H1 (cell line): ENCODE results near the gene MSI2. TPM values are rescaled to one million over a fixed set of nuclear protein-coding genes. Genes with fewer than 3 reads are reported as not detected.
A peak's percentile ranks its signal among the peaks of the same experiment; 100 is the strongest.

Experiments used
- CTCF ChIA-PET: fragments of 300-600 bp; sonication (Branson Sonifier 250); formaldehyde crosslinking; loops from one replicate; lab custom pipeline; 2021; ENCODE audit not compliant: partially characterized antibody; lab: Charles Lee
- POLR2A ChIA-PET: fragments of 300-600 bp; sonication (Branson Sonifier 250); formaldehyde crosslinking; loops from one replicate; lab custom pipeline; 2021; ENCODE audit warnings: inconsistent platforms; ENCODE audit not compliant: partially characterized antibody; lab: Charles Lee
- DNase-seq, 2 experiments: peaks; one replicate each; pipeline versions ENCODE4 v3.0.0 to v3.0.0-alpha.2; 2010 to 2022; ENCODE audit warnings: low spot score in 2 of 2, low read depth in 1 of 2, mixed read lengths in 1 of 2
- FAIRE-seq: peaks from 2 replicates; lab custom pipeline; 2011; peaks lifted over from hg19 to GRCh38; lab: Jason Lieb, UNC
- H2AFZ ChIP-seq: 2 replicates; pipeline ENCODE4 v1.8.1; 2012; ENCODE audit warnings: low read length, inconsistent platforms
- H2AK5ac ChIP-seq: 2 replicates; pipeline ENCODE4 v1.6.1; 2013; ENCODE audit warnings: low read depth, low read length
- H2BK120ac ChIP-seq: replicated peaks from 2 replicates; pipeline ENCODE3; 2013; ENCODE audit warnings: low read depth, low read length, inconsistent platforms
- H2BK12ac ChIP-seq: 2 replicates; pipeline ENCODE4 v1.6.1; 2013; ENCODE audit warnings: low read depth, low read length
- H2BK15ac ChIP-seq: 2 replicates; pipeline ENCODE4 v1.6.1; 2013; ENCODE audit warnings: low read length
- H2BK20ac ChIP-seq: 2 replicates; pipeline ENCODE4 v1.6.1; 2013; ENCODE audit warnings: low read length
- H2BK5ac ChIP-seq: 2 replicates; pipeline ENCODE4 v1.6.1; 2013; ENCODE audit warnings: low read depth, low read length
- H3K14ac ChIP-seq: 2 replicates; pipeline ENCODE4 v1.6.1; 2013; ENCODE audit warnings: inconsistent platforms; ENCODE audit not compliant: insufficient read length
- H3K18ac ChIP-seq: 2 replicates; pipeline ENCODE4 v1.6.1; 2013; ENCODE audit warnings: low read length; ENCODE audit errors: extremely low read depth
- H3K23ac ChIP-seq: 2 replicates; pipeline ENCODE4 v1.6.1; 2013; ENCODE audit warnings: inconsistent platforms; ENCODE audit not compliant: insufficient read length
- H3K23me2 ChIP-seq: 2 replicates; pipeline ENCODE4 v1.6.1; 2013; ENCODE audit warnings: low read depth, low read length
- H3K27ac ChIP-seq: 2 replicates; pipeline ENCODE4 v1.6.1; 2011; ENCODE audit warnings: low read depth, low read length, inconsistent platforms
- H3K27me3 ChIP-seq, 4 experiments: replicated peaks in 1 of 4; 1 replicate in 1 of 4; 2 replicates in 3 of 4; pipeline versions ENCODE4 v1.6.1 to v1.8.1; 2011 to 2013; ENCODE audit warnings: low read length in 3 of 4, mild to moderate bottlenecking in 3 of 4, inconsistent platforms in 2 of 4, mixed read lengths in 2 of 4, moderate library complexity in 1 of 4; ENCODE audit not compliant: control insufficient read depth in 3 of 4, insufficient read depth in 3 of 4; ENCODE audit errors: extremely low read depth in 1 of 4
- H3K36me3 ChIP-seq, 4 experiments: 2 replicates each; pipeline versions ENCODE4 v1.6.1 to v1.8.1; 2011 to 2013; ENCODE audit warnings: mild to moderate bottlenecking in 4 of 4, low read length in 3 of 4, moderate library complexity in 2 of 4, control low read depth in 1 of 4, inconsistent platforms in 1 of 4; ENCODE audit not compliant: insufficient read depth in 4 of 4, control insufficient read depth in 2 of 4
- H3K4ac ChIP-seq: replicated peaks from 2 replicates; pipeline ENCODE3; 2013; ENCODE audit warnings: low read length, low read depth, mixed read lengths, inconsistent platforms; ENCODE audit not compliant: insufficient read length
- H3K4me1 ChIP-seq, 4 experiments: replicated peaks in 1 of 4; 1 replicate in 1 of 4; 2 replicates in 3 of 4; pipeline versions ENCODE4 v1.6.1 to v1.8.1; 2011 to 2013; ENCODE audit warnings: low read length in 3 of 4, inconsistent platforms in 2 of 4, mixed read lengths in 1 of 4; ENCODE audit not compliant: insufficient read depth in 4 of 4, control insufficient read depth in 3 of 4
- H3K4me2 ChIP-seq, 2 experiments: 2 replicates each; pipeline versions ENCODE4 v1.6.1 to v1.8.1; 2011 to 2013; ENCODE audit warnings: low read depth in 2 of 2, low read length in 2 of 2, control low read depth in 1 of 2, inconsistent platforms in 1 of 2, mild to moderate bottlenecking in 1 of 2; ENCODE audit not compliant: insufficient read depth in 1 of 2
- H3K4me3 ChIP-seq, 4 experiments: fragments of 200-600, 300-600 bp in 1 of 4; sonication (generic), shearing (Covaris generic), sonication (Bioruptor Twin) in 1 of 4; 2 replicates each; pipeline versions ENCODE4 v1.5.1 to v1.8.1; 2011 to 2016; ENCODE audit warnings: low read length in 4 of 4, low read depth in 3 of 4, control low read depth in 2 of 4, inconsistent platforms in 2 of 4, mild to moderate bottlenecking in 2 of 4, mixed read lengths in 1 of 4, moderate library complexity in 1 of 4; ENCODE audit not compliant: insufficient read depth in 2 of 4; ENCODE audit errors: extremely low read depth in 1 of 4
- H3K56ac ChIP-seq: replicated peaks from 2 replicates; pipeline ENCODE3; 2013; ENCODE audit warnings: low read depth, mild to moderate bottlenecking, mixed read lengths, low read length, inconsistent platforms; ENCODE audit not compliant: insufficient read length
- H3K79me1 ChIP-seq: 2 replicates; pipeline ENCODE4 v1.6.1; 2013; ENCODE audit warnings: low read depth, low read length, control low read depth
- H3K79me2 ChIP-seq, 2 experiments: 2 replicates each; pipeline versions ENCODE4 v1.6.1 to v1.8.1; 2012 to 2013; ENCODE audit warnings: low read length in 2 of 2, mild to moderate bottlenecking in 2 of 2, inconsistent platforms in 1 of 2; ENCODE audit not compliant: insufficient read depth in 2 of 2, control insufficient read depth in 1 of 2
- H3K9ac ChIP-seq, 4 experiments: replicated peaks in 1 of 4; 1 replicate in 1 of 4; 2 replicates in 3 of 4; pipeline versions ENCODE4 v1.6.1 to v1.8.1; 2011 to 2013; ENCODE audit warnings: low read depth in 3 of 4, low read length in 3 of 4, control low read depth in 2 of 4, mild to moderate bottlenecking in 2 of 4, moderate library complexity in 2 of 4, inconsistent platforms in 1 of 4; ENCODE audit errors: extremely low read depth in 1 of 4
- H3K9me3 ChIP-seq, 2 experiments: 2 replicates each; pipeline versions ENCODE4 v1.6.1 to v1.8.1; 2012 to 2013; ENCODE audit warnings: mild to moderate bottlenecking in 2 of 2, moderate library complexity in 2 of 2, control low read depth in 1 of 2, inconsistent platforms in 1 of 2, low read depth in 1 of 2, low read length in 1 of 2, mixed read lengths in 1 of 2; ENCODE audit not compliant: insufficient read depth in 2 of 2
- H4K20me1 ChIP-seq, 2 experiments: replicated peaks in 1 of 2; 2 replicates each; pipeline versions ENCODE3 to v1.8.1; 2011 to 2013; ENCODE audit warnings: inconsistent platforms in 2 of 2, low read length in 2 of 2, mild to moderate bottlenecking in 1 of 2; ENCODE audit not compliant: insufficient read depth in 2 of 2, control insufficient read depth in 1 of 2
- H4K5ac ChIP-seq: 2 replicates; pipeline ENCODE4 v1.6.1; 2013; ENCODE audit warnings: low read length, low read depth, mixed read lengths, inconsistent platforms; ENCODE audit not compliant: insufficient read length
- H4K8ac ChIP-seq: 2 replicates; pipeline ENCODE4 v1.8.0; 2013; ENCODE audit warnings: mild to moderate bottlenecking, moderate library complexity, low read length, inconsistent platforms; ENCODE audit not compliant: insufficient read depth; ENCODE audit errors: extremely low read depth
- H4K91ac ChIP-seq: replicated peaks from 2 replicates; pipeline ENCODE3; 2013; ENCODE audit warnings: low read length, mixed read lengths, inconsistent platforms; ENCODE audit not compliant: insufficient read length
- BACH1 ChIP-seq: IDR thresholded peaks from 2 replicates; pipeline ENCODE4 v1.6.1; 2012; ENCODE audit warnings: low read length, improper control_type of control experiment
- CBX5 ChIP-seq: fragments of 300-800, 300-1000 bp; sonication (generic); IDR thresholded peaks from 2 replicates; pipeline ENCODE4 v1.7.1; 2016; ENCODE audit warnings: antibody characterized with exemption, low read length, low read depth
- CBX8 ChIP-seq: fragments of 300-800, 300-1000 bp; sonication (generic); IDR thresholded peaks from 2 replicates; pipeline ENCODE4 v1.7.1; 2016; ENCODE audit warnings: low read depth, low read length, borderline replicate concordance
- CEBPB ChIP-seq: IDR thresholded peaks from 2 replicates; pipeline ENCODE4 v1.6.1; 2012; ENCODE audit warnings: low read depth, low read length
- GABPA ChIP-seq: IDR thresholded peaks from 2 replicates; pipeline ENCODE4 v1.6.1; 2011; ENCODE audit warnings: mild to moderate bottlenecking, low read length, moderate library complexity, borderline replicate concordance; ENCODE audit not compliant: insufficient read depth
- HDAC2 ChIP-seq, 2 experiments: fragments of 300-600 bp in 1 of 2; sonication (generic) in 1 of 2; IDR thresholded peaks; 2 replicates each; pipeline ENCODE4 v1.6.1; 2011 to 2012; ENCODE audit warnings: low read depth in 2 of 2, low read length in 2 of 2, mild to moderate bottlenecking in 2 of 2, moderate library complexity in 2 of 2, borderline replicate concordance in 1 of 2, inconsistent platforms in 1 of 2
- NRF1 ChIP-seq: IDR thresholded peaks from 2 replicates; pipeline ENCODE4 v1.6.1; 2011; ENCODE audit warnings: mild to moderate bottlenecking, low read depth, low read length, improper control_type of control experiment
- RBBP5 ChIP-seq: IDR thresholded peaks from 2 replicates; pipeline ENCODE4 v1.7.1; 2012; ENCODE audit warnings: low read depth, mild to moderate bottlenecking, inconsistent platforms, low read length, moderate library complexity, borderline replicate concordance
- SAP30 ChIP-seq: fragments of 300-600 bp; sonication (generic); IDR thresholded peaks from 2 replicates; pipeline ENCODE4 v1.7.1; 2012; ENCODE audit warnings: low read length, moderate library complexity, mild to moderate bottlenecking, inconsistent platforms; ENCODE audit not compliant: insufficient read depth, insufficient replicate concordance
- SIRT6 ChIP-seq: IDR thresholded peaks from one replicate; pipeline ENCODE4 v1.7.1; 2012; ENCODE audit warnings: low read length, inconsistent platforms
- SUZ12 ChIP-seq: fragments of 200-600 bp; sonication (generic); IDR thresholded peaks from 2 replicates; pipeline ENCODE4 v1.6.1; 2012; ENCODE audit warnings: mild to moderate bottlenecking, inconsistent platforms, low read length, moderate library complexity, mixed read lengths
- TBP ChIP-seq: IDR thresholded peaks from 2 replicates; pipeline ENCODE4 v1.6.1; 2011; ENCODE audit warnings: low read depth, low read length, improper control_type of control experiment
- WGBS, 2 experiments: shearing (Covaris generic) in 1 of 2; methylation state at CpG; one replicate each; pipeline versions ENCODE4 v1.1.6 to v1.1.7; 2013 to 2015; ENCODE audit warnings: low lambda C conversion rate in 2 of 2, mixed read lengths in 2 of 2, inconsistent platforms in 1 of 2, low coverage in 1 of 2, missing lambda C conversion rate in 1 of 2; ENCODE audit not compliant: insufficient replicate concordance in 2 of 2, insufficient coverage in 1 of 2, insufficient read length in 1 of 2; ENCODE audit errors: extremely low coverage in 1 of 2, missing lambda C conversion rate in 1 of 2; 5-methylcytosine and 5-hydroxymethylcytosine counted together
- polyA plus RNA-seq, 7 experiments: library from polyadenylated mRNA; depleted of rRNA in 3 of 7; stranded (reverse) in 5 of 7; unstranded in 2 of 7; fragments of >200 nt in 5 of 7; fragments of 200-250 nt in 2 of 7; gene quantifications; 1 replicate in 5 of 7; 2 replicates in 1 of 7; 4 replicates in 1 of 7; pipeline versions ENCODE4 v1.2.1 to v1.2.3, GENCODE V29; 2011 to 2013; ENCODE audit warnings: missing spikeins in 2 of 7, mixed read lengths in 2 of 7
- total RNA-seq: library from RNA; stranded (reverse); fragmentation: NEBNext Ultra II Directional; extraction: Animal tissue kit (Norgen Biotek cat#: 25700); gene quantifications from 2 replicates; pipeline ENCODE4 v1.2.1, GENCODE V29; 2021

MSI2 gene
- total and polyA plus RNA-seq, 2 of the 8 experiments (the other 6 are each of a cell fraction or from before 2014, with no cell fraction given) = 36.7 to 80.6 TPM

DNA sequence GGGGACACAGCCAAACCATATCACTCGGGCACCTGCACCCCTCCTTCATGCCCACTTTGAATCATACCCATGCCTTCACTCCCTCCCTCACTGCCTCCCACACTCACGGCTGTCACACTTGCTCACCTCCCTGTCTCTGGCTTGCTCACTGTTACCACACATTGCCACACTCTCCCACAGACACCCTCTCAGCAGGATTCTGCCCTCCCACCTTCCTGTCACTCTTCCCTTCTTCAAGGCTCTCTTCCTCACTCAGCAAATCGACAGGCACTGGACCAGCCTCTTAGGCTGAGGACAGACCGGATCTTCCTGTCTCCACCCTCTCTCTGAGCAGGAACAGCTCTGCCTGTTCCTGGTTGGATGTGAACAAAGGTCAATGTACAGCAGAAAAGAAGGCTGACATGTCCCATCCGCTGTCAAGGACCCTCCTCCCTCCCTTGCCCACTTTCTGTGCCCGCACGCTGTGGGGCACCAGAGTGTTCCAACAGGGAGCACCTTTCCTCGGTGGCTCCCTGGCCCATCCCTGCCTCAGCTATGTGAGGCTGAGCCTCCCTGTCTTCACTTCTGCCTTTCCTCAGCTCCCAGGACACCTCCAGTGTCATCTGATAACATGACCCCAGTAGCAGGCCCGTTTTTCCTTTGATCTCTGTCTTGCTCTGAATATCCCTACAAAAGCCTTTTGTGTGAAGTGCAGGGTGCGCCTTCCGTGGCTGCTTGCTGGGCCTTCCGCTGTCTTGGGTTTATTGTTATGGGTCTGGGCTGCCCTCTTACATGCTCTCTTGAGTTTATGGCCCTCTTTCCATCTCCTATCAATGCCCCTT lies 441.8 kb downstream of the MSI2 start:
- H3K4me3 ChIP-seq = no peak overlapping the region
- H3K23ac ChIP-seq = no peak overlapping the region
- peak overlapping the region; percentile 34; the same call in 1 of the 2 replicates for H2BK20ac ChIP-seq
- no peak overlapping the region for H4K8ac ChIP-seq
- CTCF ChIA-PET = interaction anchor here (1.6 to 2.7 kb wide), 2 partner anchors 10 to 26 kb away, joined by 4 to 12 read pairs; no protein-coding TSS in a partner anchor
- WGBS, 2 experiments = 80% methylated on average over 10 of the region's 12 CpGs; no CpG with 5 or more reads in 1 of the 2 experiments
- H2BK5ac ChIP-seq = no peak overlapping the region
- no peaks in the 10 kb centered on the region for H3K79me1 ChIP-seq
- no peak overlapping the region for H3K27ac ChIP-seq
- 0 out of 2 replicates have a peak, but pooled peaks cover 3% of the 10 kb centered on the region for H3K23me2 ChIP-seq
- no peak overlapping the region for H2AFZ ChIP-seq
- H4K20me1 ChIP-seq = no peaks in the 10 kb centered on the region
- POLR2A ChIA-PET = interaction anchor here (0.6 kb wide), 1 partner anchor 418 kb away, joined by 3 read pairs; no protein-coding TSS in a partner anchor
- no peak overlapping the region for H2BK120ac ChIP-seq
- no peak overlapping the region for H3K9ac ChIP-seq
- no peaks in the 10 kb centered on the region for H3K27me3 ChIP-seq
- H2AK5ac ChIP-seq = peak overlapping the region; percentile 65; the same call in 1 of the 2 replicates
- no peak overlapping the region for H3K14ac ChIP-seq
- H3K36me3 ChIP-seq = no peaks in the 10 kb centered on the region
- peaks cover 0 to 6% (median 0%) of the 10 kb centered on the region in 4 experiments; a peak in 1 of 7 replicates for H3K4me1 ChIP-seq
- H2BK12ac ChIP-seq = peak overlapping the region; percentile 39; the same call in 1 of the 2 replicates
- H3K18ac ChIP-seq = no peak overlapping the region
- DNase-seq (peak in 1 of 2 experiments; percentile 37), FAIRE-seq (no peak)
- no peak overlapping the region for H4K91ac ChIP-seq
- no peak overlapping the region; a peak in 1 of 4 replicates for H3K4me2 ChIP-seq
- H3K56ac ChIP-seq = no peak overlapping the region
- no peak overlapping the region for H2BK15ac ChIP-seq
- H3K79me2 ChIP-seq = no peaks in the 10 kb centered on the region
- H4K5ac ChIP-seq = no peak overlapping the region
- H3K9me3 ChIP-seq = 0 out of 4 replicates have a peak, but pooled peaks cover 0 to 2% of the 10 kb centered on the region in 2 experiments
- no peak overlapping the region for H3K4ac ChIP-seq
- no peak for TF ChIP-seq RBBP5
- TF ChIP-seq CBX5 = no peak
- TF ChIP-seq SAP30 = no peak
- TF ChIP-seq SIRT6 = no peak
- TF ChIP-seq HDAC2 (IDR thresholded peaks at IDR 0.05; ENCODE audit: borderline replicate concordance in 1 of 2, low read depth in 2 of 2, low read length in 2 of 2) = no peak
- no peak for TF ChIP-seq GABPA
- no peak for TF ChIP-seq NRF1
- TF ChIP-seq CEBPB = no peak
- no peak for TF ChIP-seq BACH1
- no peak for TF ChIP-seq SUZ12
- TF ChIP-seq CBX8 = no peak
- no peak for TF ChIP-seq TBP
